HEK293 (cell line): ENCODE results near the gene TBC1D14.

ENCODE experiments used
- CTCF ChIA-PET: fragments of 350-600 bp; formaldehyde crosslinking; extraction: SDS; loops from one replicate; lab custom pipeline; 2021; ENCODE audit warnings: antibody characterized with exemption; lab: Yijun Ruan, JAX
- POLR2A ChIA-PET: fragments of 300-600 bp; formaldehyde crosslinking; extraction: SDS; loops from one replicate; lab custom pipeline; 2020; ENCODE audit warnings: antibody characterized with exemption, inconsistent platforms; lab: Yijun Ruan, JAX
- H3K27ac ChIP-seq: fragments of 200-500 bp; sonication (Bioruptor generic); 2 replicates; pipeline ENCODE4 v1.5.1; 2014; ENCODE audit warnings: low read depth, low read length, control low read depth, inconsistent platforms; ENCODE audit errors: extremely low read depth
- H3K36me3 ChIP-seq, 2 experiments: fragments of 200-500 bp in 1 of 2; sonication (Bioruptor generic) in 1 of 2; 1 replicate in 1 of 2; 2 replicates in 1 of 2; pipeline ENCODE4 v1.5.1; 2014 to 2017; ENCODE audit warnings: inconsistent platforms in 2 of 2, low read length in 2 of 2; ENCODE audit not compliant: control insufficient read depth in 2 of 2, insufficient read depth in 1 of 2
- H3K4me1 ChIP-seq: fragments of 200-500 bp; sonication (Bioruptor generic); 2 replicates; pipeline ENCODE4 v1.5.1; 2014; ENCODE audit warnings: mild to moderate bottlenecking, low read length, inconsistent platforms; ENCODE audit not compliant: control insufficient read depth, insufficient read depth
- H3K4me3 ChIP-seq: 2 replicates; pipeline ENCODE4 v1.5.1; 2011; ENCODE audit warnings: low read depth, mild to moderate bottlenecking, control low read depth, low read length, moderate library complexity
- H3K9me3 ChIP-seq: fragments of 200-500 bp; sonication (Bioruptor generic); 2 replicates; pipeline ENCODE4 v1.5.1; 2014; ENCODE audit warnings: low read depth, low read length, inconsistent platforms; ENCODE audit not compliant: control insufficient read depth, insufficient read depth
- BCL11B ChIP-seq: fragments of 450-650 bp; formaldehyde crosslinking; IDR thresholded peaks from 2 replicates; pipeline ENCODE4 v1.5.1; 2016; ENCODE audit warnings: low read depth, missing biosample characterization, missing genetic modification characterization
- GFI1B ChIP-seq: fragments of 450-650 bp; formaldehyde crosslinking; IDR thresholded peaks from 2 replicates; pipeline ENCODE4 v1.5.1; 2016; ENCODE audit warnings: missing biosample characterization, missing genetic modification characterization
- GLIS2 ChIP-seq: fragments of 450-650 bp; formaldehyde crosslinking; IDR thresholded peaks from 2 replicates; pipeline ENCODE4 v1.5.1; 2016; ENCODE audit warnings: missing biosample characterization, missing genetic modification characterization
- KLF17 ChIP-seq: fragments of 450-650 bp; formaldehyde crosslinking; IDR thresholded peaks from 2 replicates; pipeline ENCODE4 v1.5.1; 2016; ENCODE audit warnings: missing biosample characterization, missing genetic modification characterization
- KLF9 ChIP-seq: fragments of 450-650 bp; formaldehyde crosslinking; IDR thresholded peaks from 2 replicates; pipeline ENCODE4 v1.5.1; 2016; ENCODE audit warnings: missing biosample characterization, missing genetic modification characterization, low read depth
- MZF1 ChIP-seq: fragments of 450-650 bp; formaldehyde crosslinking; IDR thresholded peaks from 2 replicates; pipeline ENCODE4 v1.5.1; 2017; ENCODE audit warnings: missing biosample characterization, missing genetic modification characterization, borderline replicate concordance
- OVOL3 ChIP-seq: fragments of 450-650 bp; formaldehyde crosslinking; IDR thresholded peaks from 2 replicates; pipeline ENCODE4 v1.5.1; 2016; ENCODE audit warnings: missing biosample characterization, missing genetic modification characterization
- PRDM2 ChIP-seq: fragments of 450-650 bp; formaldehyde crosslinking; IDR thresholded peaks from 2 replicates; pipeline ENCODE4 v1.5.1; 2016; ENCODE audit warnings: missing biosample characterization, missing genetic modification characterization, borderline replicate concordance
- SALL2 ChIP-seq: fragments of 450-650 bp; formaldehyde crosslinking; IDR thresholded peaks from 2 replicates; pipeline ENCODE4 v1.5.0; 2017; ENCODE audit warnings: missing biosample characterization, mild to moderate bottlenecking, missing genetic modification characterization, borderline replicate concordance
- ZBTB20 ChIP-seq: fragments of 450-650 bp; formaldehyde crosslinking; IDR thresholded peaks from 2 replicates; pipeline ENCODE4 v1.5.1; 2016; ENCODE audit warnings: missing biosample characterization, missing genetic modification characterization
- ZFP37 ChIP-seq: fragments of 450-650 bp; formaldehyde crosslinking; IDR thresholded peaks from 2 replicates; pipeline ENCODE4 v1.5.1; 2016; ENCODE audit warnings: missing biosample characterization, missing genetic modification characterization
- ZNF148 ChIP-seq: fragments of 450-650 bp; formaldehyde crosslinking; IDR thresholded peaks from 2 replicates; pipeline ENCODE4 v1.5.0; 2017; ENCODE audit warnings: missing biosample characterization, missing genetic modification characterization, borderline replicate concordance
- ZNF362 ChIP-seq: fragments of 450-650 bp; formaldehyde crosslinking; IDR thresholded peaks from 2 replicates; pipeline ENCODE4 v1.5.1; 2016; ENCODE audit warnings: missing biosample characterization, missing genetic modification characterization
- ZNF48 ChIP-seq: fragments of 450-650 bp; formaldehyde crosslinking; IDR thresholded peaks from 2 replicates; pipeline ENCODE4 v1.5.1; 2016; ENCODE audit warnings: missing biosample characterization, missing genetic modification characterization
- ZNF544 ChIP-seq: fragments of 450-650 bp; formaldehyde crosslinking; IDR thresholded peaks from 2 replicates; pipeline ENCODE4 v1.5.0; 2017; ENCODE audit warnings: missing biosample characterization, missing genetic modification characterization
- ZNF558 ChIP-seq: fragments of 450-650 bp; formaldehyde crosslinking; IDR thresholded peaks from 2 replicates; pipeline ENCODE4 v1.5.1; 2016; ENCODE audit warnings: missing biosample characterization, missing genetic modification characterization
- ZNF623 ChIP-seq: fragments of 450-650 bp; formaldehyde crosslinking; IDR thresholded peaks from 2 replicates; pipeline ENCODE4 v1.5.1; 2016; ENCODE audit warnings: missing biosample characterization, missing genetic modification characterization
- ZNF704 ChIP-seq: fragments of 450-650 bp; formaldehyde crosslinking; IDR thresholded peaks from 2 replicates; pipeline ENCODE4 v1.5.1; 2016; ENCODE audit warnings: missing biosample characterization, missing genetic modification characterization
- ZNF768 ChIP-seq: fragments of 450-650 bp; formaldehyde crosslinking; IDR thresholded peaks from 2 replicates; pipeline ENCODE4 v1.5.1; 2018; ENCODE audit warnings: missing biosample characterization, mild to moderate bottlenecking, missing genetic modification characterization
- ZNF776 ChIP-seq: fragments of 450-650 bp; formaldehyde crosslinking; IDR thresholded peaks from 2 replicates; pipeline ENCODE4 v1.5.0; 2017; ENCODE audit warnings: missing biosample characterization, missing genetic modification characterization, borderline replicate concordance

The TBC1D14 gene

GRCh38 chr4:7013175-7013574, 103.5 kb downstream of the TBC1D14 start (continued):
- TF ChIP-seq ZNF768 (tag by site-specific recombination) (no peak), ZNF148 (tag by site-specific recombination) (no peak)

GRCh38 chr4:7014815-7015214, 105.2 kb downstream of the TBC1D14 start:
- TF ChIP-seq ZBTB20 (no peak), BCL11B (no peak), GLIS2 (tag by site-specific recombination) (no peak), KLF9 (tag by site-specific recombination) (no peak), ZNF776 (tag by site-specific recombination) (no peak), MZF1 (tag by site-specific recombination) (no peak), GFI1B (tag by site-specific recombination) (no peak), PRDM2 (tag by site-specific recombination) (no peak), ZNF544 (tag by site-specific recombination) (no peak), KLF17 (no peak)
- H3K9me3 ChIP-seq: no peaks in the 10 kb centered on the region
- ChIA-PET POLR2A (no interaction called here), CTCF (interaction anchor here (0.5 kb wide), 1 partner anchor 725 kb away, joined by 4 read pairs; no protein-coding TSS in a partner anchor)
- H3K27ac ChIP-seq: no peak overlapping the region
- H3K4me1 ChIP-seq: no peaks in the 10 kb centered on the region
- H3K36me3 ChIP-seq: peaks cover 0 to 82% of the 10 kb centered on the region in 2 experiments; a peak in 2 of 3 replicates
- no peak overlapping the region for H3K4me3 ChIP-seq

GRCh38 chr4:7015383-7016035, 105.9 kb downstream of the TBC1D14 start:
- H3K4me3 ChIP-seq: no peak overlapping the region
- no peak overlapping the region for H3K27ac ChIP-seq
- POLR2A ChIA-PET: interaction anchor here (0.6 kb wide), 1 partner anchor 45 kb away, joined by 5 read pairs; no protein-coding TSS in a partner anchor
- no peaks in the 10 kb centered on the region for H3K9me3 ChIP-seq
- H3K4me1 ChIP-seq: no peaks in the 10 kb centered on the region
- H3K36me3 ChIP-seq: peaks cover 0 to 75% of the 10 kb centered on the region in 2 experiments; a peak in 2 of 3 replicates
- CTCF ChIA-PET: interaction anchor here (0.5 kb wide), 1 partner anchor 724 kb away, joined by 4 read pairs; no protein-coding TSS in a partner anchor
- TF ChIP-seq ZNF48 (tag by site-specific recombination) (no peak), ZNF362 (tag by site-specific recombination) (no peak), ZNF558 (tag by site-specific recombination) (no peak), ZNF704 (tag by site-specific recombination) (no peak), ZFP37 (tag by site-specific recombination) (no peak), ZNF776 (tag by site-specific recombination) (no peak), SALL2 (no peak), ZNF623 (tag by site-specific recombination) (no peak), OVOL3 (tag by site-specific recombination) (no peak)
